ENCODE results near the gene TMEM156. TPM values are rescaled to one million over a fixed set of nuclear protein-coding genes. Genes with fewer than 3 reads are reported as not detected.
A peak's percentile ranks its signal among the peaks of the same experiment; 100 is the strongest.

Gene TMEM156
- total and polyA plus RNA-seq, 4 donors, result 0.72 to 2.5 (median 0.98) TPM

- Histone ChIP-seq H3K36me3 (ENCODE audit: control insufficient read depth, insufficient read depth, low read length) (no peaks in the 10 kb centered on the region), H3K9me3 (ENCODE audit: control insufficient read depth, insufficient read depth, low read length) (no peaks in the 10 kb centered on the region), H3K4me1 (ENCODE audit: control insufficient read depth, insufficient read depth, low read length) (no peaks in the 10 kb centered on the region), H3K27ac (ENCODE audit: low read depth, low read length) (peak overlapping the region; percentile 74), H3K27me3 (ENCODE audit: control insufficient read depth, insufficient read depth, low read length) (no peaks in the 10 kb centered on the region), H3K4me3 (ENCODE audit: low read depth, low read length) (peak overlapping the region; percentile 56)
- no CpG with 5 or more reads among the region's 1 CpG for WGBS (ENCODE audit: insufficient coverage)
- DNase-seq (ENCODE audit: low read depth in 4 of 6, low spot score in 6 of 6), result peak in 1 of 6 donors; percentile 59
Observed at GRCh38 chr4:39061457-39061856, 29.2 kb upstream of the TMEM156 start.

- DNase-seq (ENCODE audit: low read depth in 4 of 6, low spot score in 6 of 6), result no peak
- no peaks in the 10 kb centered on the region for H3K36me3 ChIP-seq (ENCODE audit: control insufficient read depth, insufficient read depth, low read length)
- H3K27me3 ChIP-seq (ENCODE audit: control insufficient read depth, insufficient read depth, low read length), result no peaks in the 10 kb centered on the region
- no peak overlapping the region for H3K4me3 ChIP-seq (ENCODE audit: low read depth, low read length)
- WGBS (ENCODE audit: insufficient coverage), result 94% methylated on average over 2 of the region's 5 CpGs
- no peak overlapping the region for H3K27ac ChIP-seq (ENCODE audit: low read depth, low read length)
- H3K4me1 ChIP-seq (ENCODE audit: control insufficient read depth, insufficient read depth, low read length), result no peaks in the 10 kb centered on the region
- no peaks in the 10 kb centered on the region for H3K9me3 ChIP-seq (ENCODE audit: control insufficient read depth, insufficient read depth, low read length)
Observed at GRCh38 chr4:39056023-39056422, 23.8 kb upstream of the TMEM156 start.

- 80% methylated on average over 1 of the region's 3 CpGs for WGBS (ENCODE audit: insufficient coverage)
Observed at GRCh38 chr4:39054497-39054896, 22.3 kb upstream of the TMEM156 start.

GRCh38 chr4:39053983-39054382 is 21.8 kb upstream of the TMEM156 start:
- no peak for DNase-seq (ENCODE audit: low read depth in 4 of 6, low spot score in 6 of 6)
- Histone ChIP-seq H3K36me3 (ENCODE audit: control insufficient read depth, insufficient read depth, low read length) (no peaks in the 10 kb centered on the region), H3K9me3 (ENCODE audit: control insufficient read depth, insufficient read depth, low read length) (no peaks in the 10 kb centered on the region), H3K27ac (ENCODE audit: low read depth, low read length) (no peak overlapping the region), H3K4me3 (ENCODE audit: low read depth, low read length) (no peak overlapping the region), H3K27me3 (ENCODE audit: control insufficient read depth, insufficient read depth, low read length) (no peaks in the 10 kb centered on the region), H3K4me1 (ENCODE audit: control insufficient read depth, insufficient read depth, low read length) (no peaks in the 10 kb centered on the region)
- WGBS (ENCODE audit: insufficient coverage), result 90% methylated on average over 2 of the region's 4 CpGs

More at GRCh38 chr4:39054497-39054896, 22.3 kb upstream of the TMEM156 start:
- Histone ChIP-seq H3K9me3 (ENCODE audit: control insufficient read depth, insufficient read depth, low read length) (no peaks in the 10 kb centered on the region), H3K4me3 (ENCODE audit: low read depth, low read length) (no peak overlapping the region), H3K27me3 (ENCODE audit: control insufficient read depth, insufficient read depth, low read length) (no peaks in the 10 kb centered on the region), H3K27ac (ENCODE audit: low read depth, low read length) (no peak overlapping the region), H3K36me3 (ENCODE audit: control insufficient read depth, insufficient read depth, low read length) (no peaks in the 10 kb centered on the region), H3K4me1 (ENCODE audit: control insufficient read depth, insufficient read depth, low read length) (no peaks in the 10 kb centered on the region)
- DNase-seq (ENCODE audit: low read depth in 4 of 6, low spot score in 6 of 6), result no peak

- Histone ChIP-seq H3K4me3 (ENCODE audit: low read depth, low read length) (no peak overlapping the region), H3K36me3 (ENCODE audit: control insufficient read depth, insufficient read depth, low read length) (no peaks in the 10 kb centered on the region), H3K4me1 (ENCODE audit: control insufficient read depth, insufficient read depth, low read length) (no peaks in the 10 kb centered on the region), H3K27me3 (ENCODE audit: control insufficient read depth, insufficient read depth, low read length) (no peaks in the 10 kb centered on the region), H3K27ac (ENCODE audit: low read depth, low read length) (no peak overlapping the region), H3K9me3 (ENCODE audit: control insufficient read depth, insufficient read depth, low read length) (no peaks in the 10 kb centered on the region)
- WGBS (ENCODE audit: insufficient coverage), result 29% methylated on average over 1 of the region's 1 CpG
- no peak for DNase-seq (ENCODE audit: low read depth in 4 of 6, low spot score in 6 of 6)
Observed at GRCh38 chr4:39051492-39051891, 19.3 kb upstream of the TMEM156 start.

- Histone ChIP-seq H3K27me3 (ENCODE audit: control insufficient read depth, insufficient read depth, low read length) (no peaks in the 10 kb centered on the region), H3K4me1 (ENCODE audit: control insufficient read depth, insufficient read depth, low read length) (peaks cover 3% of the 10 kb centered on the region), H3K36me3 (ENCODE audit: control insufficient read depth, insufficient read depth, low read length) (no peaks in the 10 kb centered on the region), H3K9me3 (ENCODE audit: control insufficient read depth, insufficient read depth, low read length) (no peaks in the 10 kb centered on the region), H3K4me3 (ENCODE audit: low read depth, low read length) (no peak overlapping the region), H3K27ac (ENCODE audit: low read depth, low read length) (no peak overlapping the region)
- WGBS (ENCODE audit: insufficient coverage), result no CpG with 5 or more reads among the region's 2 CpGs
- DNase-seq (ENCODE audit: low read depth in 4 of 6, low spot score in 6 of 6), result no peak
Observed at GRCh38 chr4:39050590-39050989, 18.4 kb upstream of the TMEM156 start.

GRCh38 chr4:39048311-39048710 is 16.1 kb upstream of the TMEM156 start:
- DNase-seq (ENCODE audit: low read depth in 4 of 6, low spot score in 6 of 6), result no peak
- H3K9me3 ChIP-seq (ENCODE audit: control insufficient read depth, insufficient read depth, low read length), result no peaks in the 10 kb centered on the region
- H3K4me3 ChIP-seq (ENCODE audit: low read depth, low read length), result no peak overlapping the region
- no peaks in the 10 kb centered on the region for H3K27me3 ChIP-seq (ENCODE audit: control insufficient read depth, insufficient read depth, low read length)
- H3K27ac ChIP-seq (ENCODE audit: low read depth, low read length), result no peak overlapping the region
- WGBS (ENCODE audit: insufficient coverage), result no CpG with 5 or more reads among the region's 1 CpG
- peaks cover 3% of the 10 kb centered on the region for H3K4me1 ChIP-seq (ENCODE audit: control insufficient read depth, insufficient read depth, low read length)
- no peaks in the 10 kb centered on the region for H3K36me3 ChIP-seq (ENCODE audit: control insufficient read depth, insufficient read depth, low read length)

- no CpG with 5 or more reads among the region's 2 CpGs for WGBS (ENCODE audit: insufficient coverage)
- Histone ChIP-seq H3K4me1 (ENCODE audit: control insufficient read depth, insufficient read depth, low read length) (peaks cover 3% of the 10 kb centered on the region), H3K4me3 (ENCODE audit: low read depth, low read length) (no peak overlapping the region)
Observed at GRCh38 chr4:39047681-39048080, 15.5 kb upstream of the TMEM156 start.

GRCh38 chr4:39046249-39046648 is 14.0 kb upstream of the TMEM156 start:
- no peak for DNase-seq (ENCODE audit: low read depth in 4 of 6, low spot score in 6 of 6)
- Histone ChIP-seq H3K27ac (ENCODE audit: low read depth, low read length) (no peak overlapping the region), H3K4me3 (ENCODE audit: low read depth, low read length) (no peak overlapping the region), H3K9me3 (ENCODE audit: control insufficient read depth, insufficient read depth, low read length) (no peaks in the 10 kb centered on the region), H3K36me3 (ENCODE audit: control insufficient read depth, insufficient read depth, low read length) (no peaks in the 10 kb centered on the region), H3K27me3 (ENCODE audit: control insufficient read depth, insufficient read depth, low read length) (no peaks in the 10 kb centered on the region), H3K4me1 (ENCODE audit: control insufficient read depth, insufficient read depth, low read length) (peaks cover 3% of the 10 kb centered on the region)
- 80% methylated on average over 3 of the region's 8 CpGs for WGBS (ENCODE audit: insufficient coverage)

More at GRCh38 chr4:39047681-39048080, 15.5 kb upstream of the TMEM156 start:
- Histone ChIP-seq H3K9me3 (ENCODE audit: control insufficient read depth, insufficient read depth, low read length) (no peaks in the 10 kb centered on the region), H3K27ac (ENCODE audit: low read depth, low read length) (no peak overlapping the region), H3K36me3 (ENCODE audit: control insufficient read depth, insufficient read depth, low read length) (no peaks in the 10 kb centered on the region), H3K27me3 (ENCODE audit: control insufficient read depth, insufficient read depth, low read length) (no peaks in the 10 kb centered on the region)
- no peak for DNase-seq (ENCODE audit: low read depth in 4 of 6, low spot score in 6 of 6)

- H3K9me3 ChIP-seq (ENCODE audit: control insufficient read depth, insufficient read depth, low read length), result no peaks in the 10 kb centered on the region
- H3K4me1 ChIP-seq (ENCODE audit: control insufficient read depth, insufficient read depth, low read length), result peaks cover 3% of the 10 kb centered on the region
- WGBS (ENCODE audit: insufficient coverage), result no CpG with 5 or more reads among the region's 3 CpGs
- H3K27me3 ChIP-seq (ENCODE audit: control insufficient read depth, insufficient read depth, low read length), result no peaks in the 10 kb centered on the region
- peak overlapping the region; percentile 57 for H3K4me3 ChIP-seq (ENCODE audit: low read depth, low read length)
- no peak overlapping the region for H3K27ac ChIP-seq (ENCODE audit: low read depth, low read length)
- no peak for DNase-seq (ENCODE audit: low read depth in 4 of 6, low spot score in 6 of 6)
- H3K36me3 ChIP-seq (ENCODE audit: control insufficient read depth, insufficient read depth, low read length), result no peaks in the 10 kb centered on the region
Observed at GRCh38 chr4:39045827-39046221, 13.6 kb upstream of the TMEM156 start.
